Left lung (tissue), 14 donors: ENCODE results near the gene DSG1. TPM values are rescaled to one million over a fixed set of nuclear protein-coding genes. Genes with fewer than 3 reads are reported as not detected.

Experiments
- ATAC-seq: fragments of 200-7000 bp; cut with Tn5 transposase; one replicate; pipeline ENCODE4 v1.9.1; 2020; ENCODE audit warnings: moderate library complexity
- DNase-seq, 4 donors: peaks; one replicate each; pipeline ENCODE4 v3.0.0-alpha.2; 2013 to 2020
- H3K27ac ChIP-seq, 2 donors: fragments of 200-600 bp; sonication (generic) in 1 of 2; one replicate each; pipeline versions ENCODE4 v1.5.0 to v1.8.0; 2020 to 2021
- H3K27me3 ChIP-seq, 2 donors: fragments of 200-600 bp; sonication (generic) in 1 of 2; one replicate each; pipeline versions ENCODE4 v1.5.0 to v1.8.0; 2020 to 2021
- H3K36me3 ChIP-seq, 2 donors: fragments of 200-600 bp; sonication (generic) in 1 of 2; one replicate each; pipeline versions ENCODE4 v1.5.0 to v1.8.0; 2020 to 2021
- H3K4me1 ChIP-seq, 2 donors: fragments of 200-600 bp; one replicate each; pipeline ENCODE4 v1.8.0; 2021
- H3K4me3 ChIP-seq, 2 donors: fragments of 200-600 bp; sonication (generic) in 1 of 2; one replicate each; pipeline versions ENCODE4 v1.5.0 to v1.8.0; 2020 to 2021; ENCODE audit warnings: mild to moderate bottlenecking in 1 of 2
- H3K9me3 ChIP-seq, 2 donors: fragments of 200-600 bp; sonication (generic) in 1 of 2; one replicate each; pipeline versions ENCODE4 v1.5.0 to v1.8.0; 2020 to 2021
- intact Hi-C, 2 donors: fragments of 100-400 bp; cut with DNase I; formaldehyde crosslinking; loops; one replicate each; pipeline versions ENCODE4 v1.11.2 to v1.14.2; 2022
- long read RNA-seq, 12 donors: library from polyadenylated mRNA in 2 of 12; unstranded in 2 of 12; transcript quantifications; one replicate each; pipeline ENCODE4 v2.0.0 and lab custom pipeline, GENCODE V29; 2019 to 2026
- polyA plus RNA-seq, 6 donors: library from polyadenylated mRNA; unstranded; fragments of 120-200 nt; gene quantifications; one replicate each; pipeline ENCODE4 v1.2.1, GENCODE V29; 2013; ENCODE audit not compliant: insufficient read length in 6 of 6
- total RNA-seq, 2 donors: library from RNA; stranded (reverse); fragmentation: NEBNext Ultra II Directional; extraction: Animal tissue kit (Norgen Biotek cat#: 25700); gene quantifications; one replicate each; pipeline ENCODE4 v1.2.1, GENCODE V29; 2021
- TF ChIP-seq, protein P1 (sequence below), 2 donors: fragments of 200-600 bp; sonication (generic) in 1 of 2; IDR thresholded peaks; one replicate each; pipeline versions ENCODE4 v1.5.0 to v1.8.0; 2021; ENCODE audit warnings: antibody characterized with exemption in 2 of 2
- donor health status: DM: no; HTN: yes; CAD: no.
- donor health status: DM: no; HTN: no; CAD: no.

The DSG1 gene
- total RNA-seq = not detected
- not detected for polyA plus RNA-seq
- long read RNA-seq, donor 1 = 0 reads
- long read RNA-seq, donor 2 = 0 reads
- long read RNA-seq, donor 3 = 0 reads
- long read RNA-seq, donor 4 = 0 reads
- long read RNA-seq, donor 5 = 0 reads
- long read RNA-seq, donor 6 = 0 reads
- long read RNA-seq, donor 7 = 0 reads
- long read RNA-seq, donor 8 = 0 reads
- long read RNA-seq, donor 9 = 0 reads
- long read RNA-seq, donor 10 = 0 reads
- long read RNA-seq, donor 11 = 0 reads
- long read RNA-seq, donor 12 = 0 reads

DNA sequence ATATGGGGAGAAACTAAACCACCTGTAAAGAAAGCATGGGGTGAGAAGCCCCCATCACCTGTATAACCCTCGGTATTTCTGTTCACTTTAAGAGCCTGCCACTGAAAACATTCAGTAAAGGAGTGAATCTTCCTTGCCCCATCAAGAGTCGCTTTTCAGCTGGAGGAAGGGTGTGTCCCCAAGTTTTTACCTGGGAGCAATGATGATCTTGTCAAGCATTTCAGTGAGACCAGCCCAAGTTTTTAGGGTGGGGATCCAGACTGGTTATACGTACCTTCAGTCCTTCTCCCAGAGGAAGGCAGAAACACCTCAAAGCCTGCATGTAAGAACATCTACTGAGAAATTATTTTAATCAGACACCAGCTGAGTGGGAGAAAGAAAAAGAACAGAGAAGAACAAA is at the start of gene DSG1:
Gene DSG1 (plus strand): TSS at position 301 of the 400 bp plus-strand sequence. CDS start 141 bp downstream, outside the sequence.
- no peaks in the 10 kb centered on the region for H3K9me3 ChIP-seq
- H3K27ac ChIP-seq = no peak within 1 kb of the TSS
- DNase-seq (no peak), ATAC-seq (no peak)
- no peaks in the 10 kb centered on the region for H3K36me3 ChIP-seq
- H3K4me3 ChIP-seq = no peak within 1 kb of the TSS
- intact Hi-C loops = no loop called here
- TF ChIP-seq, protein P1, sequence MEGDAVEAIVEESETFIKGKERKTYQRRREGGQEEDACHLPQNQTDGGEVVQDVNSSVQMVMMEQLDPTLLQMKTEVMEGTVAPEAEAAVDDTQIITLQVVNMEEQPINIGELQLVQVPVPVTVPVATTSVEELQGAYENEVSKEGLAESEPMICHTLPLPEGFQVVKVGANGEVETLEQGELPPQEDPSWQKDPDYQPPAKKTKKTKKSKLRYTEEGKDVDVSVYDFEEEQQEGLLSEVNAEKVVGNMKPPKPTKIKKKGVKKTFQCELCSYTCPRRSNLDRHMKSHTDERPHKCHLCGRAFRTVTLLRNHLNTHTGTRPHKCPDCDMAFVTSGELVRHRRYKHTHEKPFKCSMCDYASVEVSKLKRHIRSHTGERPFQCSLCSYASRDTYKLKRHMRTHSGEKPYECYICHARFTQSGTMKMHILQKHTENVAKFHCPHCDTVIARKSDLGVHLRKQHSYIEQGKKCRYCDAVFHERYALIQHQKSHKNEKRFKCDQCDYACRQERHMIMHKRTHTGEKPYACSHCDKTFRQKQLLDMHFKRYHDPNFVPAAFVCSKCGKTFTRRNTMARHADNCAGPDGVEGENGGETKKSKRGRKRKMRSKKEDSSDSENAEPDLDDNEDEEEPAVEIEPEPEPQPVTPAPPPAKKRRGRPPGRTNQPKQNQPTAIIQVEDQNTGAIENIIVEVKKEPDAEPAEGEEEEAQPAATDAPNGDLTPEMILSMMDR (IDR thresholded peaks at IDR 0.05) = no peak
- H3K27me3 ChIP-seq = no peaks in the 10 kb centered on the region
- H3K4me1 ChIP-seq = no peaks in the 10 kb centered on the region

DNA sequence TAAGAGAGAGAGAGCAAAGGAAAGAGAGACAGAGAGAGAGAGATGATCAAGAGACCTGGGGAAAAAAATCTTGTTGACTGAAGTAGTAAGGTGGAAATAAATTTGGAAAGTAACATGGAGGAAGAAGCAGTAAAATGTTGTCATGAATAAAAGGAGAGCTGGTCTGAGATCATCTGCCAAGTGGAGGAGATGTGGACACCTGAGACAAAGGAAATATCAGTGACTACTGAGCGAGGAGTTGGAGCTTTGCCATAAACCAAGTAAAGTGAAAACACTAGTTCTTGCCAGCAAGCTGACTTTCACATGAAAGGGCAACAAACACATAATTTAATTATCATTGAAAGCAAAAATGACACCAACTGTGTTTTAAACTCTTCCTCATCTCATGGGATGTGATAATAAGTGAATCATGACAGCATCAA is 49.0 kb upstream of the DSG1 start:
- H3K4me3 ChIP-seq = no peak overlapping the region
- no peak overlapping the region for H3K27ac ChIP-seq
- DNase-seq = no peak
- no peak for ATAC-seq
- intact Hi-C loops = no loop called here
- H3K9me3 ChIP-seq = no peaks in the 10 kb centered on the region
- no peaks in the 10 kb centered on the region for H3K36me3 ChIP-seq
- no peaks in the 10 kb centered on the region for H3K27me3 ChIP-seq
- H3K4me1 ChIP-seq = no peaks in the 10 kb centered on the region
- TF ChIP-seq, protein P1 (IDR thresholded peaks at IDR 0.05) = no peak

DNA sequence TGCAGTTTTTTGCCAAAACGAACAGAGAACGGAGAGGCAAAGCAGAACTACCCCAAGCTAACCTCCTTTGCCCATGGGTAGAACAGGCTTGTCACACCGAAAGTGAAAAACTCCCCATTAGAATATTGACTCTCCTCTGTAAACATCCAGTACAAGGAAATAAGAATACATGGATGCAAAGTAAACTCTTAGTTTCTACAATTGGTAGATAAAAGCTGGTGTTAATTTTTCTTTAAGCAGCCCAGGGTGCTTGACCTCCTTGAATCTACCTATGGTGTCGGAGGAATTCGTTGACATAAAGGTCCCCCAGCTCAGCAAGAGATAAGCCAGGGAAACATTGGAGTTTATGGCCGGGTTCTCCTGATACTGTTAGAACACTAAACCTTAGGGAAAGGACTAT is 48.4 kb upstream of the DSG1 start:
- intact Hi-C loops = no loop called here
- Histone ChIP-seq H3K4me3 (no peak overlapping the region), H3K9me3 (no peaks in the 10 kb centered on the region), H3K27ac (no peak overlapping the region), H3K27me3 (no peaks in the 10 kb centered on the region), H3K4me1 (no peaks in the 10 kb centered on the region), H3K36me3 (no peaks in the 10 kb centered on the region)
- DNase-seq = no peak
- peak; percentile 53 for ATAC-seq
- TF ChIP-seq, protein P1 (IDR thresholded peaks at IDR 0.05) = no peak

DNA sequence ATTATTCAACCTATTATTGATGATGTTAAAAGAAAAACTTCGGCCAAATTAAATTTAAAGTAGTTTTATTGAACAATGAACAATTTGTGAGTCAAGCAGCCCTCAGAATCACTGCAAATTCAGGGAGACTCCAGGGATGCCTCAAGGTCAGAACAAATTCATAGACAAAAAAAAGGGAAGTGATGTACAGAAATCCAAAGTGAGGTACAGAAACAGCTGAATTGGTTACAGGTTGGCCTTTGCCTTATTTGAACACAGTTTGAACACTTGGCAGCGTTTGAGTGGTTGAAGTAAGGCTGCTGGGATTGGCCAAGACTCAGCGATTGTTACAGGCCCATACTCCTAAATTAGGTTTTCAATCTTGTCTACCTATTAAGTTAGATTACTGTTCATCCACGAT is 47.4 kb upstream of the DSG1 start:
- no peak overlapping the region for H3K27ac ChIP-seq
- no peaks in the 10 kb centered on the region for H3K36me3 ChIP-seq
- no peaks in the 10 kb centered on the region for H3K9me3 ChIP-seq
- no peak overlapping the region for H3K4me3 ChIP-seq
- ATAC-seq (no peak), DNase-seq (no peak)
- TF ChIP-seq, protein P1 (IDR thresholded peaks at IDR 0.05) = no peak
- intact Hi-C loops = no loop called here
- peaks cover 0 to 2% of the 10 kb centered on the region in 2 donors for H3K4me1 ChIP-seq
- no peaks in the 10 kb centered on the region for H3K27me3 ChIP-seq

DNA sequence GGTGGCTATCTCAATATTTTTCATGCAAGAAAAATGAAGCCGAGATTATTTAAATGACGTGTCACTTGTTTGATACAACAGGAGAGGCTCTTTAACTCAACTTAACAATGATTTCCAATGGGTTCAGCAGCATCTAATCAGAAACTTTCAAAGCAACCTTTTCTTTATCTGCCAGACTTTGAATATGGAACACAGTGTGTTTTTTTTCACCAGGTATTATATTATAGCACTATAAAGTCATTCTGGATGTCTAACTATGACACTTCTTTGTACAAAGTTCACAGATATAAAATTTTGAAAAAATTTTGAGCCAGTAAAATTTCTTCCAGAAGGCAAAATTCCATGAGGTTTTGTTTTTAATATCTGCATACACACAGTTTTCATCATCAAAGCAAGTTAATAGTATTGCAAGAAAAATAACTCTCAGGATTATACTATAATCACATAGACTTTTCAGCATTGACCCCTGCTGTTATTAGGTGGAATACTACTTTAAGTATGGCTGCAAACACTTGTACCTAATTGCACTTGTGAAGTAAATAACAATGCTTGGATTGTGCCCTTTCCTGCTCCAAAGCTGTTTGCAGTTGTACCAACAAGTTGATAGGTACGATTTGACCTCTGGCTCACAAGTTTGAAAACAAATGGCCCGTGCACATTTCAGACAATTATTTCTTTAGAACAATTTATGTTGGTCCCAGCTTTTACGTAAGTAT is 44.0 kb upstream of the DSG1 start:
- Histone ChIP-seq H3K27me3 (no peaks in the 10 kb centered on the region), H3K36me3 (no peaks in the 10 kb centered on the region), H3K4me1 (peaks cover 0 to 2% of the 10 kb centered on the region in 2 donors), H3K4me3 (no peak overlapping the region), H3K9me3 (no peaks in the 10 kb centered on the region), H3K27ac (no peak overlapping the region)
- TF ChIP-seq, protein P1 (IDR thresholded peaks at IDR 0.05) = no peak
- ATAC-seq (peak; percentile 76), DNase-seq (no peak)
- intact Hi-C loops = no loop called here
